Ramos (cell line): Measurements from ENCODE around the gene TBCE.

ENCODE experiments used
- in situ Hi-C: fragments of 300-500 bp; cut with MboI; formaldehyde crosslinking; loops from one replicate; pipeline ENCODE4 v1.14.3; 2022; ENCODE audit warnings: low sequenced_read_pairs; ENCODE audit not compliant: unreplicated experiment

The TBCE gene

GRCh38 chr1:235494531-235494930, 127.3 kb downstream of the TBCE start:
- in situ Hi-C loops: no loop called here

- in situ Hi-C loops: no loop called here
Observed at GRCh38 chr1:235495030-235495429, 127.8 kb downstream of the TBCE start.

DNA sequence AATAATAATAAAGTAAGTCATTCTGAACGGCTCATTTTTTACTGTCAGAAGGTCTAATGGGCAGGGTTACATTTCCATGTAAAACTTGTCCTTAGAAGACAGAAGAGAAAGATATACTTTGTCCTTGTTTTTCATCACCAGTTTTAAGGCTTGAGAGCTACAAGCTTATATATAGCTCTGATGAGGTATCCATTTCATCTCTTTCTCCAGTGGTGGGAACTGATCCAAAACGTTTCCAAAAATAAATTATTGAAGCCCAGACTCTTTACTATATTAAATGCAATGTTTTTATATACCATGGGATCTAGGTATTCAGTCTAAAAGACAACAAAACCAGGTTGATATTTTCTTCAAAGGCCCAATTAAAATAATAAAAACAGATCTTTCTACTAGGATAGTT, 128.3 kb downstream of the TBCE start:
- in situ Hi-C loops: no loop called here

DNA sequence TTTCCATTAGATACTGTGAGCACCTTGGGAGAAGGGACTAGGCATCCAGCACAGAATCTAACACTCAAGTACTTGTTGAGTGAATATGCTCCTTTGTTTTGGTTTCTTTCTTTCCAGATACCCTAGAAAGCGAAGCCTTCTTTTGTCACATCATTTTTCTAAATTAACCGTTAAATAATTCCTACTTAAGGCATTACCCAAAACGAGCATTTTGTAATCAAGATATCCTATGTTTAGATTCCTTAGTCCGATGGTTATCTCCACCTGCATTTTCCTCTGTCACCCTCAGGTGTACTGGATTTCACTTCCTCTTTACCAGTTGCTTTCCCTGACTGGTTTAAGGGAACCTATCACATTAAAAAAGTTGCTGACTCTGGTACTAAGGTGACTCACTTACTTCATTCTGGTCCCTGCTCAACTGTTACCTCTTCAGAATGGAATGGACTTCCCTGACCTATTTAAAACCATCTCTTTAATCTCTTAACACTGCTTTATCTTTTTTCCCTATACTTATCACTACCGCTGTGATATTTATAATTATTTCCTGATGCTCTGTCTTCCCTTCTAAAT, 133.8 kb downstream of the TBCE start:
- in situ Hi-C loops: loop anchor here (25.0 kb wide), 1 partner anchor 461 kb away; no protein-coding TSS in a partner anchor
